Activated naive CD8-positive, alpha-beta T cell treated with anti-CD3 and anti-CD28 coated beads, Interleukin-2, amount 10 ng/mL, durations not matched to agents 7 days and 5 days (primary cell): Measurements from ENCODE around the gene DAW1. TPM values are rescaled to one million over a fixed set of nuclear protein-coding genes. Genes with fewer than 3 reads are reported as not detected.

Experiments
- total RNA-seq, 2 experiments: library from RNA; stranded (reverse); gene quantifications; one replicate each; pipeline ENCODE4 v1.2.3, GENCODE V29; 2021

DAW1 gene
- total RNA-seq, 2 experiments from 2014 or later: not detected

Other genes with a start within 250 kb of the DAW1 start
- gene SCYGR5, start 204.8 kb upstream of the DAW1 start, total RNA-seq: not detected
- not detected for gene SLC19A3, start 153.6 kb upstream of the DAW1 start, total RNA-seq
- not detected for gene SCYGR6, start 146.9 kb upstream of the DAW1 start, total RNA-seq
- gene SCYGR7, start 143.3 kb upstream of the DAW1 start, total RNA-seq: not detected
- gene SCYGR8, start 125.7 kb upstream of the DAW1 start, total RNA-seq: not detected
- not detected for gene CCL20, start 57.8 kb upstream of the DAW1 start, total RNA-seq